Mesothelial cell of epicardium (in vitro differentiated cells): ENCODE results near the gene CCDC179. TPM values are rescaled to one million over a fixed set of nuclear protein-coding genes. Genes with fewer than 3 reads are reported as not detected.

ENCODE experiments used
- DNase-seq, 2 experiments: peaks; one replicate each; pipeline ENCODE4 v3.0.0; 2021; ENCODE audit warnings: low spot score in 2 of 2; ENCODE audit not compliant: unreplicated experiment in 2 of 2
- H3K27ac Mint-ChIP-seq: 2 replicates; pipeline ENCODE4 v1.8.0; 2021; ENCODE audit warnings: mixed read lengths
- H3K27me3 Mint-ChIP-seq: 2 replicates; pipeline ENCODE4 v1.8.0; 2021; ENCODE audit warnings: low read depth, mixed read lengths
- H3K36me3 Mint-ChIP-seq: 2 replicates; pipeline ENCODE4 v1.8.0; 2021; ENCODE audit warnings: mixed read lengths
- H3K4me1 Mint-ChIP-seq: 2 replicates; pipeline ENCODE4 v1.8.0; 2021; ENCODE audit warnings: mixed read lengths
- H3K4me3 Mint-ChIP-seq: 2 replicates; pipeline ENCODE4 v1.8.0; 2021; ENCODE audit warnings: mild to moderate bottlenecking, moderate library complexity, mixed read lengths
- H3K9me3 Mint-ChIP-seq: 2 replicates; pipeline ENCODE4 v1.8.0; 2021; ENCODE audit warnings: mixed read lengths
- CTCF ChIP-seq: fragments of 200-600 bp; sonication (generic); IDR thresholded peaks from one replicate; pipeline ENCODE4 v1.5.0; 2021; ENCODE audit warnings: antibody characterized with exemption; ENCODE audit not compliant: unreplicated experiment
- total RNA-seq: library from RNA; stranded (reverse); gene quantifications from 3 replicates; pipeline ENCODE4 v1.2.1, GENCODE V29; 2021

Gene CCDC179
- total RNA-seq, 1 donor from 2014 or later, result not detected

DNA sequence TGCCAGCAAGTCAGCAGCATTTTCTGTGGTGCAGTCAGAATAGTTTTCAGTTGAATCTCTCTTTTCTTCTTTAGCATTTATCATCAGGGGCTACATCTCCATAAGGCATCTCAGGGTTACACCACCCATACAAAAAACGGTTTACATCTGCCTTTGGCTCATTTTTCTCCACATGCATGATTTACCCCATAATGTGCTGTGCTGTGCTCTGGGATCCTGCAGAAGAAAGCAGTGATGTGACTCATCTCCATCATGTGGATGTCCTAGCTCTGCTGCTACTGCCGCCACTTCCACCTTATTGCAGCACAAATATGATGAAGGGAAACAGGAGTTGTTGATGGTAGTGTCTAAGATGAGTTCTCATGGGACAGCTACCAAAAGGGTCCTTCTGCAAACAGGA lies 30.0 kb upstream of the CCDC179 start:
- no peaks in the 10 kb centered on the region for H3K36me3 Mint-ChIP-seq
- DNase-seq, result no peak
- H3K9me3 Mint-ChIP-seq, result peaks cover 16% of the 10 kb centered on the region
- H3K27me3 Mint-ChIP-seq, result no peaks in the 10 kb centered on the region
- H3K4me3 Mint-ChIP-seq, result no peak overlapping the region
- no peak for TF ChIP-seq CTCF
- no peak overlapping the region for H3K27ac Mint-ChIP-seq
- no peaks in the 10 kb centered on the region for H3K4me1 Mint-ChIP-seq

- no peak for DNase-seq
- no peak overlapping the region for H3K4me3 Mint-ChIP-seq
- no peak for TF ChIP-seq CTCF
- no peak overlapping the region for H3K27ac Mint-ChIP-seq
- no peaks in the 10 kb centered on the region for H3K27me3 Mint-ChIP-seq
- peaks cover 7% of the 10 kb centered on the region for H3K4me1 Mint-ChIP-seq
- no peaks in the 10 kb centered on the region for H3K36me3 Mint-ChIP-seq
- H3K9me3 Mint-ChIP-seq, result no peaks in the 10 kb centered on the region
Observed at GRCh38 chr11:22884217-22884616, 23.9 kb upstream of the CCDC179 start.

DNA sequence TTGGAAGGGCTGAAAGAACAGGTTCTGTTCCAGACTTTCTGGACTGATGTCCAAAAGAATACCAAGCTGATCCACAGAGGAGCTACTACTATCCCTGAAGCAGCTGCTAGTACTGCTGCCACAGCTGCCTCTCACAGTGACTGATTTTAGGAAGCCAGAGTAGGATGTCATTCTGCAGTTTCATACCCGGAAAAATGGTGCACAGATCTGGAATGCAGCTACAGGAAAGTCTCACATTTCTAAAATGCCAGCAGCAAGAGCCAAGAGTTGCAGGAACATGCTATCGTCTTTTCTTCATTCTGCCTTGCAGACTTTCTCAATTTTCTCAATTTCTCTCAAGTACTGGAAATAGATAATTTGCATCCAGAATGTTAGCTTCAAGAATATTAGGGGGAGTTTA lies 19.4 kb upstream of the CCDC179 start:
- peak overlapping the region; percentile 62 for H3K27ac Mint-ChIP-seq
- H3K27me3 Mint-ChIP-seq, result no peaks in the 10 kb centered on the region
- H3K4me1 Mint-ChIP-seq, result peaks cover 12% of the 10 kb centered on the region
- no peaks in the 10 kb centered on the region for H3K36me3 Mint-ChIP-seq
- no peak for DNase-seq
- H3K9me3 Mint-ChIP-seq, result no peaks in the 10 kb centered on the region
- no peak overlapping the region for H3K4me3 Mint-ChIP-seq
- no peak for TF ChIP-seq CTCF

DNA sequence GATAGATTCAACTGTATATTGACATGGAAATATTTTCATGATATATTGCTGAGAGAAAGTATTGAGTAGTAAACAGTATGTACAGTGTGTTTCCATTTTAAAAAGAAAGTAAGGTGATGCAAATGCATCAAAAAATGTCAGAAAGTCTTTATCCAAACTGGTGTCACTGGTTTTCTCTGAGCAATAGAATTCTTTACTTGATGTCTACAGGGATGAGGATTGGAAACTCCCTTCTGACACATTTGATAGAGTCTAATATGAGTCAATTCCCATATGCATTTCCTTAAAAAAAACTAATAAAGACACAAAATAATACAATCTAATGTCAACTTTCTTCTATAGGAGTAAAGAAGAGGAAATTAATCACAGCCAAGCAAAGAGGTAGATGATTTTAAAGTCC lies 18.3 kb upstream of the CCDC179 start:
- Mint-ChIP-seq H3K27ac (no peak overlapping the region), H3K4me1 (peaks cover 10% of the 10 kb centered on the region), H3K27me3 (peaks cover 1% of the 10 kb centered on the region), H3K4me3 (no peak overlapping the region), H3K9me3 (no peaks in the 10 kb centered on the region), H3K36me3 (no peaks in the 10 kb centered on the region)
- no peak for TF ChIP-seq CTCF
- DNase-seq, result no peak

DNA sequence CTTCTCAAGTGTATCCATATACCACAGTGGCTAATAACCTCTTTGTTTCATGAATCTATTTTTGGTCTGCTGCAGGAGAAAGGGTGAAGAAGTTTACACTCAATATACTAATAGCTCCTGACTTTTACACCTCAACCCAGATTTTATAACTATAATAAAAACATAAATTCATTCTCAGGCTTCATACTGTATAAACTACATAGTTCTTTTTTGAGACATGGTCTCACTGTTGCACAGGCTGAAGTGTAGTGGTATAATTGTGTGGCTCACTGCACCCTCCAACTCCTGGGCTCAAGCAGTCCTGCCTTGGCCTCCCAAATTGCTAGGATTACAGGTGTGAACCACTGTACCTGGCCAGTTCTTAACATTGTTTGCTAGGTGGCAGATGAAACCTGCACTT lies 17.8 kb upstream of the CCDC179 start:
- Mint-ChIP-seq H3K9me3 (no peaks in the 10 kb centered on the region), H3K4me3 (no peak overlapping the region), H3K27ac (no peak overlapping the region), H3K27me3 (peaks cover 1% of the 10 kb centered on the region), H3K36me3 (no peaks in the 10 kb centered on the region), H3K4me1 (peaks cover 10% of the 10 kb centered on the region)
- TF ChIP-seq CTCF, result no peak
- no peak for DNase-seq

DNA sequence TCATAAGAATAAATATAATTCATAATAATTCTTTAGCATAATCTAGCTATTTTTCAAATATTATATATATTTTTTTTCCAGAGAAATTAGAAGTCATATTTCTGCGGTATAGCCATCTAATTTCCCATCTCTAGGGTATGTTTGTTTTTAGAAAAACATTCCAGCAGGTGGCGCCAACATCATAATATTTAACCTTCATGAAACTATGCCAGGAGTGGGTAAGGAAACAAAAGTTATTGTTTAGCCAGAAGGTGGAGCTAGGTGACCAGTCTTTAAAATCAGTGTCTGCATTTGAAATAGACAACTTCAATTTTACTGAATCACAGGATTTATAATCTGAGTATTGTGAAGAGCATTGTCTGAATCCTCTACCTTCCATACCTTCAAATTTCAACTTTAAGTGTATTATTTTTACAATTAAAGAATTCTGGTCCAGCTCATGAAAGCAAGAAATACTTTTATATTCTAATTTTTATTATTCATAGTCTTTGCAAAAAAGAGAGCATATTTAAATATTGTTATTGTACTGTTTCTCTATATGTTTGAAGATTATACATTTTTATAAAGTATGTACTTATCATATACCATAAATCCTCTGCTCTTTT lies 15.7 kb upstream of the CCDC179 start:
- Mint-ChIP-seq H3K36me3 (no peaks in the 10 kb centered on the region), H3K4me1 (peaks cover 10% of the 10 kb centered on the region), H3K9me3 (no peaks in the 10 kb centered on the region), H3K4me3 (no peak overlapping the region), H3K27ac (no peak overlapping the region), H3K27me3 (peaks cover 1% of the 10 kb centered on the region)
- peak; percentile 92 for TF ChIP-seq CTCF
- peak; percentile 26 to 63 for DNase-seq
